Natural killer cell treated with Interleukin-12 subunit alpha and Interleukin-12 subunit beta and Interleukin-15 and Interleukin-18, amount 100 ng/mL, for 72 hours (primary cell): Measurements from ENCODE around the gene PPP1R1B. TPM values are rescaled to one million over a fixed set of nuclear protein-coding genes. Genes with fewer than 3 reads are reported as not detected.

Experiments
- ATAC-seq, 2 donors: fragments of 150-1000 bp; cut with Tn5 transposase in 1 of 2; sonication (Bioruptor Pico), chemical (Tn5 transposase) in 1 of 2; 2 replicates each; pipeline ENCODE4 v1.10.0; 2021
- DNase-seq: peaks from one replicate; pipeline ENCODE4 v3.0.0; 2022; ENCODE audit warnings: low spot score
- H3K27ac Mint-ChIP-seq, 2 donors: 1 replicate in 1 of 2; 2 replicates in 1 of 2; pipeline ENCODE4 v1.8.0; 2022; ENCODE audit warnings: mixed read lengths in 2 of 2, mild to moderate bottlenecking in 1 of 2, moderate library complexity in 1 of 2
- H3K27me3 Mint-ChIP-seq, 2 donors: 1 replicate in 1 of 2; 2 replicates in 1 of 2; pipeline ENCODE4 v1.8.0; 2022; ENCODE audit warnings: mixed read lengths in 2 of 2
- H3K36me3 Mint-ChIP-seq: one replicate; pipeline ENCODE4 v1.8.0; 2022; ENCODE audit warnings: mixed read lengths
- H3K4me1 Mint-ChIP-seq, 2 donors: 1 replicate in 1 of 2; 2 replicates in 1 of 2; pipeline ENCODE4 v1.8.0; 2022; ENCODE audit warnings: low read depth in 2 of 2, mixed read lengths in 2 of 2, mild to moderate bottlenecking in 1 of 2
- H3K4me3 Mint-ChIP-seq: one replicate; pipeline ENCODE4 v1.8.0; 2022; ENCODE audit warnings: mixed read lengths
- H3K9me3 Mint-ChIP-seq: 2 replicates; pipeline ENCODE4 v1.8.0; 2022; ENCODE audit warnings: mixed read lengths
- total RNA-seq, 2 donors: library from RNA; stranded (reverse); gene quantifications; one replicate each; pipeline ENCODE4 v1.2.3, GENCODE V29; 2022

Gene PPP1R1B
- total RNA-seq, 2 donors from 2014 or later = not detected

- peak overlapping the region in 1 of 2 donors; percentile 92 for H3K27ac Mint-ChIP-seq
- H3K4me3 Mint-ChIP-seq = peak overlapping the region; percentile 96
- peaks cover 70 to 72% of the 10 kb centered on the region in 2 donors for H3K4me1 Mint-ChIP-seq
- no peaks in the 10 kb centered on the region for H3K27me3 Mint-ChIP-seq
- no peak for ATAC-seq
- peaks cover 4% of the 10 kb centered on the region for H3K36me3 Mint-ChIP-seq
- no peak for DNase-seq
- H3K9me3 Mint-ChIP-seq = no peaks in the 10 kb centered on the region
Observed at GRCh38 chr17:39639043-39639442, 12.3 kb downstream of the PPP1R1B start.

- Mint-ChIP-seq H3K4me1 (peaks cover 69 to 71% of the 10 kb centered on the region in 2 donors), H3K9me3 (no peaks in the 10 kb centered on the region), H3K27ac (peak overlapping the region; percentile 26 to 92), H3K27me3 (no peaks in the 10 kb centered on the region), H3K36me3 (peaks cover 4% of the 10 kb centered on the region), H3K4me3 (peak overlapping the region; percentile 28)
- ATAC-seq (no peak), DNase-seq (no peak)
Observed at GRCh38 chr17:39639566-39640458, 13.1 kb downstream of the PPP1R1B start.

- Mint-ChIP-seq H3K36me3 (peaks cover 4% of the 10 kb centered on the region), H3K4me1 (peaks cover 67 to 79% of the 10 kb centered on the region in 2 donors), H3K27ac (peak overlapping the region in 1 of 2 donors; percentile 92), H3K27me3 (no peaks in the 10 kb centered on the region), H3K4me3 (peak overlapping the region; percentile 38), H3K9me3 (no peaks in the 10 kb centered on the region)
- DNase-seq (no peak), ATAC-seq (no peak)
Observed at GRCh38 chr17:39640591-39641031, 13.9 kb downstream of the PPP1R1B start.

- ATAC-seq = no peak
Observed at GRCh38 chr17:39641097-39641496, 14.3 kb downstream of the PPP1R1B start.

GRCh38 chr17:39641883-39642282 is 15.1 kb downstream of the PPP1R1B start:
- no peaks in the 10 kb centered on the region for H3K27me3 Mint-ChIP-seq
- DNase-seq = no peak
- H3K4me3 Mint-ChIP-seq = no peak overlapping the region
- H3K27ac Mint-ChIP-seq = peak overlapping the region; percentile 16 to 92
- no peaks in the 10 kb centered on the region for H3K9me3 Mint-ChIP-seq
- peaks cover 4% of the 10 kb centered on the region for H3K36me3 Mint-ChIP-seq
- no peak for ATAC-seq
- peaks cover 67 to 76% of the 10 kb centered on the region in 2 donors for H3K4me1 Mint-ChIP-seq

More at GRCh38 chr17:39641097-39641496, 14.3 kb downstream of the PPP1R1B start:
- DNase-seq = no peak
- Mint-ChIP-seq H3K27ac (peak overlapping the region; percentile 16 to 92), H3K4me1 (peaks cover 67 to 80% of the 10 kb centered on the region in 2 donors), H3K27me3 (no peaks in the 10 kb centered on the region), H3K36me3 (peaks cover 4% of the 10 kb centered on the region), H3K9me3 (no peaks in the 10 kb centered on the region), H3K4me3 (no peak overlapping the region)

GRCh38 chr17:39642291-39643074 is 15.7 kb downstream of the PPP1R1B start:
- no peaks in the 10 kb centered on the region for H3K27me3 Mint-ChIP-seq
- DNase-seq (no peak), ATAC-seq (no peak)
- H3K4me3 Mint-ChIP-seq = peak overlapping the region; percentile 41
- peak overlapping the region; percentile 1 to 43 for H3K27ac Mint-ChIP-seq
- H3K9me3 Mint-ChIP-seq = no peaks in the 10 kb centered on the region
- H3K4me1 Mint-ChIP-seq = peaks cover 65 to 76% of the 10 kb centered on the region in 2 donors
- H3K36me3 Mint-ChIP-seq = peaks cover 4% of the 10 kb centered on the region

GRCh38 chr17:39643271-39643670 is 16.5 kb downstream of the PPP1R1B start:
- peak overlapping the region; percentile 41 for H3K4me3 Mint-ChIP-seq
- no peaks in the 10 kb centered on the region for H3K9me3 Mint-ChIP-seq
- H3K36me3 Mint-ChIP-seq = peaks cover under 1% of the 10 kb centered on the region
- H3K27ac Mint-ChIP-seq = peak overlapping the region; percentile 1 to 43
- H3K4me1 Mint-ChIP-seq = peaks cover 57 to 71% of the 10 kb centered on the region in 2 donors
- ATAC-seq (no peak), DNase-seq (no peak)
- no peaks in the 10 kb centered on the region for H3K27me3 Mint-ChIP-seq

- Mint-ChIP-seq H3K36me3 (no peaks in the 10 kb centered on the region), H3K4me1 (peaks cover 49 to 61% of the 10 kb centered on the region in 2 donors), H3K27ac (no peak overlapping the region), H3K9me3 (no peaks in the 10 kb centered on the region), H3K27me3 (no peaks in the 10 kb centered on the region), H3K4me3 (no peak overlapping the region)
- no peak for ATAC-seq
- no peak for DNase-seq
Observed at GRCh38 chr17:39647256-39647655, 20.5 kb downstream of the PPP1R1B start.

GRCh38 chr17:39648616-39649366 is 22.0 kb downstream of the PPP1R1B start:
- DNase-seq (no peak), ATAC-seq (no peak)
- Mint-ChIP-seq H3K27ac (peak overlapping the region; percentile 2 to 10), H3K4me3 (no peak overlapping the region), H3K36me3 (no peaks in the 10 kb centered on the region), H3K4me1 (peaks cover 41 to 51% of the 10 kb centered on the region in 2 donors), H3K27me3 (no peaks in the 10 kb centered on the region), H3K9me3 (no peaks in the 10 kb centered on the region)

- H3K27me3 Mint-ChIP-seq = no peaks in the 10 kb centered on the region
- H3K4me1 Mint-ChIP-seq = peaks cover 38 to 41% of the 10 kb centered on the region in 2 donors
- H3K36me3 Mint-ChIP-seq = no peaks in the 10 kb centered on the region
- DNase-seq (no peak), ATAC-seq (no peak)
- peak overlapping the region; percentile 25 to 74 for H3K27ac Mint-ChIP-seq
- H3K4me3 Mint-ChIP-seq = no peak overlapping the region
- H3K9me3 Mint-ChIP-seq = no peaks in the 10 kb centered on the region
Observed at GRCh38 chr17:39650121-39650579, 23.4 kb downstream of the PPP1R1B start.

- no peaks in the 10 kb centered on the region for H3K27me3 Mint-ChIP-seq
- peaks cover 42 to 43% of the 10 kb centered on the region in 2 donors for H3K4me1 Mint-ChIP-seq
- no peak for DNase-seq
- H3K9me3 Mint-ChIP-seq = no peaks in the 10 kb centered on the region
- H3K27ac Mint-ChIP-seq = peak overlapping the region; percentile 25 to 74
- no peaks in the 10 kb centered on the region for H3K36me3 Mint-ChIP-seq
- H3K4me3 Mint-ChIP-seq = no peak overlapping the region
- ATAC-seq = no peak
Observed at GRCh38 chr17:39651923-39652586, 25.3 kb downstream of the PPP1R1B start.

GRCh38 chr17:39652587-39653315 is 26.0 kb downstream of the PPP1R1B start:
- DNase-seq = no peak
- H3K27ac Mint-ChIP-seq = peak overlapping the region; percentile 25 to 74
- no peaks in the 10 kb centered on the region for H3K9me3 Mint-ChIP-seq
- H3K4me3 Mint-ChIP-seq = no peak overlapping the region
- peak in 1 of 2 donors; percentile 26 for ATAC-seq
- no peaks in the 10 kb centered on the region for H3K36me3 Mint-ChIP-seq
- H3K4me1 Mint-ChIP-seq = peaks cover 40 to 43% of the 10 kb centered on the region in 2 donors
- no peaks in the 10 kb centered on the region for H3K27me3 Mint-ChIP-seq
